ENCODE results near the gene RPS15A. TPM values are rescaled to one million over a fixed set of nuclear protein-coding genes. Genes with fewer than 3 reads are reported as not detected.

Gene RPS15A
- total RNA-seq, 1 experiment from 2014 or later: 1,469 TPM

DNA sequence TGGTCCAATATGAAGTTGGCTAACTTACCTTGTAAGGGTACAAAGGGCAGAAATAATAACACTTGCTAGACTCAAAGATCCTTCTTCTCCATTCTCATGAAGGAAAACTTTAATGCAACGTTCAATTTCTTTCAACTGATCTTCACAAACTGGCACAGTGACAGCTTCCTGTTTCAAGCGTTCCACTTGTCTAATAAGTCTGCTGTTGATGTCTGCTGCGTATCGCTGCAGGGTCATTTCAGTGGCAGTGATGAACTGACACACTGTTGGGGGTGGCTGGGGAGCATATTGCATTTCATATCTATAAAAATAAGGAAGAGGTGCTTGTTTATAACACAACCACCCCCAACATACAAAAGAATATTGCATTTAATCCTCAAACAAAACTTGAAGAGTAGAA lies 44.7 kb upstream of the RPS15A start:
- TF ChIP-seq, protein P1, sequence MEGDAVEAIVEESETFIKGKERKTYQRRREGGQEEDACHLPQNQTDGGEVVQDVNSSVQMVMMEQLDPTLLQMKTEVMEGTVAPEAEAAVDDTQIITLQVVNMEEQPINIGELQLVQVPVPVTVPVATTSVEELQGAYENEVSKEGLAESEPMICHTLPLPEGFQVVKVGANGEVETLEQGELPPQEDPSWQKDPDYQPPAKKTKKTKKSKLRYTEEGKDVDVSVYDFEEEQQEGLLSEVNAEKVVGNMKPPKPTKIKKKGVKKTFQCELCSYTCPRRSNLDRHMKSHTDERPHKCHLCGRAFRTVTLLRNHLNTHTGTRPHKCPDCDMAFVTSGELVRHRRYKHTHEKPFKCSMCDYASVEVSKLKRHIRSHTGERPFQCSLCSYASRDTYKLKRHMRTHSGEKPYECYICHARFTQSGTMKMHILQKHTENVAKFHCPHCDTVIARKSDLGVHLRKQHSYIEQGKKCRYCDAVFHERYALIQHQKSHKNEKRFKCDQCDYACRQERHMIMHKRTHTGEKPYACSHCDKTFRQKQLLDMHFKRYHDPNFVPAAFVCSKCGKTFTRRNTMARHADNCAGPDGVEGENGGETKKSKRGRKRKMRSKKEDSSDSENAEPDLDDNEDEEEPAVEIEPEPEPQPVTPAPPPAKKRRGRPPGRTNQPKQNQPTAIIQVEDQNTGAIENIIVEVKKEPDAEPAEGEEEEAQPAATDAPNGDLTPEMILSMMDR (IDR thresholded peaks at IDR 0.05; ENCODE audit: insufficient read depth in 1 of 2, low read depth in 1 of 2, low read length in 1 of 2, severe bottlenecking in 1 of 2, unreplicated experiment in 1 of 2): no peak
- peaks cover 5% of the 10 kb centered on the region for H3K36me3 ChIP-seq (ENCODE audit: control insufficient read depth, insufficient read depth, low read length)
- H3K9me3 ChIP-seq: no peaks in the 10 kb centered on the region
- H3K27me3 Mint-ChIP-seq (ENCODE audit: insufficient read depth, unreplicated experiment): no peaks in the 10 kb centered on the region
- peaks cover 81% of the 10 kb centered on the region for H3K36me3 Mint-ChIP-seq (ENCODE audit: insufficient read depth, unreplicated experiment)
- H3K4me3 Mint-ChIP-seq (ENCODE audit: unreplicated experiment): no peak overlapping the region
- H3K4me3 ChIP-seq (ENCODE audit: low read depth, low read length): no peak overlapping the region
- no peaks in the 10 kb centered on the region for H3K9me3 Mint-ChIP-seq (ENCODE audit: unreplicated experiment)
- H3K27me3 ChIP-seq (replicated peaks; ENCODE audit: control insufficient read depth, insufficient read depth, low read length): no peaks in the 10 kb centered on the region
- no TSS peak for BruUV-seq (replicated peaks)
- no peak overlapping the region for H3K27ac Mint-ChIP-seq (ENCODE audit: unreplicated experiment)
- DNase-seq: no peak
- H3K4me1 Mint-ChIP-seq (ENCODE audit: low read depth, unreplicated experiment): peaks cover 14% of the 10 kb centered on the region
- intact Hi-C loops (cut with micrococcal nuclease; ENCODE audit: unreplicated experiment): no loop called here
- 0 out of 2 replicates have a peak, but pooled peaks cover 8% of the 10 kb centered on the region for H3K4me1 ChIP-seq
- POLR2A ChIA-PET: no interaction called here
- CTCF ChIA-PET: no interaction called here

DNA sequence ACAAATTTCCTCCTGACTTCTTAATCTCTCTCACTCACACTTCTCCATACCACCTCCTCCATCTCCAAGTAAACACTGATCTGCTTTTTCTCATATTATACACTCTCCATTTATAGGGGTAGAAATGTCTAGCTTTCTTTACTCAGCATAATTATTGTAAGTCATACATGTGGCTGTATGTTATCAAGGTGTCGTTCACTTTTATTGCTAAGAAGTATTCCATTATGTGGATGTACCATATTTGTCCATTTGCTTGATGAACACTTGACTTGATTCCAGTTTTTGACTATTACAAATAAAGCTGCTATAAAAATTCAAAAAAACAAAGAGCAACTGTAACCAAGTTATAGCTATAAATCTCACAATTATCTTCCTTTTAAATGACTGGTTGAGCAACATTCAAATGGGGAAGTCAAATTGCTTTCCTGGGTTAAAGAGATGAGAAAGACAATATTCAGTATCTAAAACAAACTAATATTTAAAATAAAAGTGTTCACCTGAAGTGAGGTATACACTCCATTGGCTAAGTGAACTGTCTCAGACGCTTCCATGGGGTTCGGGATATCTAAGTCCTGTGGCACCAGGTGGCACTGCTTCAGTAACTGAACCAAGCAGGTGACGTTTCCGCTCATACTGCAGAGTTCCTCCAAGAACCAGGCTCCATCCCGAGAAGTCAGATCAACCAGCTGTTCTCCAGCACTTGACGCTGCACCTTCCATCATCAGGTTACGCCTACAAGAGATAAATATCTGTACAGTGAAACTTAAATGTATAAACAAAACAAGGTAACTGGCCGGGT lies 43.8 kb upstream of the RPS15A start:
- peaks cover 5% of the 10 kb centered on the region for H3K4me1 Mint-ChIP-seq (ENCODE audit: low read depth, unreplicated experiment)
- peaks cover 5% of the 10 kb centered on the region for H3K36me3 ChIP-seq (ENCODE audit: control insufficient read depth, insufficient read depth, low read length)

DNA sequence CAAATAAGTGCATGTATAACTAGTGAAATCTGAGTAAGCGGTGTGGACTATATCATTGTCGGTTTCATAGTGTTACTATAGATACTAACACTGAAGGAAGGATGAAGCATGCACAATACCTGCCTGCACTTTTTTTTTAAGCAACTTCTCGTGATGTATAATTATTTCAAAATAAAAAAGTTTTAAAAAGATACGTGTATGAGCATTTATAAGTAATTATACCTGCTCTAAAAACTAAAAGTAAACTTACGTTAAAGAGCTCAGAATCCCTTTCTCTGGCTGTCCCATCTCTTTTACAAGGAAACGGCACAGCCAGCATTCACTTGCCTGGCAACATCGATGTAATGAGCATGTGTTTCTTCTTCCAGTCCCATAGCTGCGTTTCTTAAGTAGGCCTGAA lies 42.5 kb upstream of the RPS15A start:
- Mint-ChIP-seq H3K36me3 (ENCODE audit: insufficient read depth, unreplicated experiment) (peaks cover 81% of the 10 kb centered on the region), H3K4me3 (ENCODE audit: unreplicated experiment) (no peak overlapping the region), H3K4me1 (ENCODE audit: low read depth, unreplicated experiment) (no peaks in the 10 kb centered on the region), H3K27me3 (ENCODE audit: insufficient read depth, unreplicated experiment) (no peaks in the 10 kb centered on the region), H3K9me3 (ENCODE audit: unreplicated experiment) (no peaks in the 10 kb centered on the region), H3K27ac (ENCODE audit: unreplicated experiment) (no peak overlapping the region)
- Histone ChIP-seq H3K4me3 (ENCODE audit: low read depth, low read length) (no peak overlapping the region), H3K9me3 (no peaks in the 10 kb centered on the region), H3K27me3 (replicated peaks; ENCODE audit: control insufficient read depth, insufficient read depth, low read length) (no peaks in the 10 kb centered on the region), H3K4me1 (0 out of 2 replicates have a peak, but pooled peaks cover 8% of the 10 kb centered on the region), H3K36me3 (ENCODE audit: control insufficient read depth, insufficient read depth, low read length) (peaks cover 4% of the 10 kb centered on the region)
- no TSS peak for BruUV-seq (replicated peaks)
- CTCF ChIA-PET: interaction anchor here (0.6 kb wide), 1 partner anchor 31 kb away, joined by 3 read pairs; the partner anchor contains the start of gene ARL6IP1
- POLR2A ChIA-PET: no interaction called here
- TF ChIP-seq, protein P1 (IDR thresholded peaks at IDR 0.05; ENCODE audit: insufficient read depth in 1 of 2, low read depth in 1 of 2, low read length in 1 of 2, severe bottlenecking in 1 of 2, unreplicated experiment in 1 of 2): no peak
- DNase-seq: no peak
- intact Hi-C loops (cut with micrococcal nuclease; ENCODE audit: unreplicated experiment): no loop called here

More for the DNA sequence above, 43.8 kb upstream of the RPS15A start:
- Histone ChIP-seq H3K9me3 (no peaks in the 10 kb centered on the region), H3K27me3 (replicated peaks; ENCODE audit: control insufficient read depth, insufficient read depth, low read length) (no peaks in the 10 kb centered on the region), H3K4me1 (0 out of 2 replicates have a peak, but pooled peaks cover 8% of the 10 kb centered on the region), H3K4me3 (ENCODE audit: low read depth, low read length) (no peak overlapping the region)
- POLR2A ChIA-PET: no interaction called here
- intact Hi-C loops (cut with micrococcal nuclease; ENCODE audit: unreplicated experiment): no loop called here
- TF ChIP-seq, protein P1 (IDR thresholded peaks at IDR 0.05; ENCODE audit: insufficient read depth in 1 of 2, low read depth in 1 of 2, low read length in 1 of 2, severe bottlenecking in 1 of 2, unreplicated experiment in 1 of 2): no peak
- Mint-ChIP-seq H3K27me3 (ENCODE audit: insufficient read depth, unreplicated experiment) (no peaks in the 10 kb centered on the region), H3K27ac (ENCODE audit: unreplicated experiment) (no peak overlapping the region), H3K36me3 (ENCODE audit: insufficient read depth, unreplicated experiment) (peaks cover 81% of the 10 kb centered on the region), H3K9me3 (ENCODE audit: unreplicated experiment) (no peaks in the 10 kb centered on the region), H3K4me3 (ENCODE audit: unreplicated experiment) (no peak overlapping the region)
- BruUV-seq (replicated peaks): no TSS peak
- DNase-seq: no peak
- CTCF ChIA-PET: no interaction called here
